WERI-Rb-1 (cell line): Measurements from ENCODE around the gene SGMS1.

Source experiments
- DNase-seq: peaks from one replicate; pipeline ENCODE4 v3.0.0-alpha.2; 2020
- H3K27ac ChIP-seq: fragments of 250-450 bp; sonication (Bioruptor Pico); 2 replicates; pipeline ENCODE4 v1.5.1; 2020; ENCODE audit warnings: mild to moderate bottlenecking, moderate library complexity
- H3K27me3 ChIP-seq: fragments of 250-450 bp; sonication (Bioruptor Pico); 2 replicates; pipeline ENCODE4 v1.5.1; 2021; ENCODE audit warnings: mild to moderate bottlenecking, low read depth, moderate library complexity; ENCODE audit not compliant: insufficient read depth, severe bottlenecking
- H3K36me3 ChIP-seq: fragments of 250-450 bp; sonication (Bioruptor Pico); 2 replicates; pipeline ENCODE4 v1.5.1; 2020; ENCODE audit warnings: mild to moderate bottlenecking, moderate library complexity
- H3K4me3 ChIP-seq: 2 replicates; pipeline ENCODE4 v1.5.1; 2011; ENCODE audit warnings: low read depth, mild to moderate bottlenecking, control low read depth, low read length
- H3K9me3 ChIP-seq: fragments of 250-450 bp; sonication (Bioruptor Pico); 2 replicates; pipeline ENCODE4 v1.5.1; 2021; ENCODE audit warnings: mild to moderate bottlenecking, moderate library complexity; ENCODE audit not compliant: severe bottlenecking
- CTCF ChIP-seq: IDR thresholded peaks from 2 replicates; pipeline ENCODE4 v1.5.1; 2011; ENCODE audit warnings: low read depth, mild to moderate bottlenecking, control low read depth, inconsistent platforms, low read length

The SGMS1 gene

GRCh38 chr10:50345545-50345944, 278.2 kb downstream of the SGMS1 start:
- no peak for TF ChIP-seq CTCF
- H3K27me3 ChIP-seq = no peaks in the 10 kb centered on the region
- DNase-seq = no peak
- H3K27ac ChIP-seq = no peak overlapping the region
- no peaks in the 10 kb centered on the region for H3K9me3 ChIP-seq
- no peaks in the 10 kb centered on the region for H3K36me3 ChIP-seq
- H3K4me3 ChIP-seq = no peak overlapping the region

- no peaks in the 10 kb centered on the region for H3K9me3 ChIP-seq
- TF ChIP-seq CTCF = no peak
- no peaks in the 10 kb centered on the region for H3K36me3 ChIP-seq
- H3K27me3 ChIP-seq = no peaks in the 10 kb centered on the region
- no peak for DNase-seq
- H3K27ac ChIP-seq = no peak overlapping the region
- H3K4me3 ChIP-seq = no peak overlapping the region
These were observed 279.9 kb downstream of the SGMS1 start for GRCh38 chr10:50343702-50344331.

- no peaks in the 10 kb centered on the region for H3K36me3 ChIP-seq
- H3K4me3 ChIP-seq = no peak overlapping the region
- no peak for TF ChIP-seq CTCF
- H3K9me3 ChIP-seq = no peaks in the 10 kb centered on the region
- H3K27ac ChIP-seq = no peak overlapping the region
- H3K27me3 ChIP-seq = no peaks in the 10 kb centered on the region
- DNase-seq = no peak
These were observed 281.8 kb downstream of the SGMS1 start for GRCh38 chr10:50341987-50342386.

DNA sequence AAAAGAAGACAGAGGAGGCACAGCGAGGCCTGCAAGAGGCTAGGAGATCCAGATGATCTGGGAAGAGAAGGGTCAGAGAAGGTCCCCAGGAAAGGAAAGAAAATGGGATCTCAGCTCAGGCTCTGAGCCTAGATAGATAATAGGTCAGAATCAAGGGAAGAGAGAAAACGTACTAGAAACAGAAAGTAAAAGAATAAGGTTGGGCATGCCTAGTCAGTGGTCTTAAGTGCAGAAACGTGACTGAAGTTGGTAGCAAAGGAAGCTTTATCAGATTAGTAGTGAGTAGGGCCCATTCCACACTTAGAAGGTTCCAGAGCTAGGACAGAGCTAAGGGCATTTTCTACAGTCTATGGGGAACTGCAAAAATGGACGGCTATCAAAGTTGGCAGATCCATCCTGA, 287.6 kb downstream of the SGMS1 start:
- TF ChIP-seq CTCF = no peak
- H3K27me3 ChIP-seq = no peaks in the 10 kb centered on the region
- no peak overlapping the region for H3K4me3 ChIP-seq
- no peaks in the 10 kb centered on the region for H3K9me3 ChIP-seq
- no peak for DNase-seq
- H3K36me3 ChIP-seq = no peaks in the 10 kb centered on the region
- no peak overlapping the region for H3K27ac ChIP-seq

- TF ChIP-seq CTCF = no peak
- Histone ChIP-seq H3K4me3 (no peak overlapping the region), H3K36me3 (no peaks in the 10 kb centered on the region), H3K27me3 (no peaks in the 10 kb centered on the region), H3K9me3 (no peaks in the 10 kb centered on the region), H3K27ac (no peak overlapping the region)
- no peak for DNase-seq
These were observed 288.4 kb downstream of the SGMS1 start for GRCh38 chr10:50335397-50335796.

DNA sequence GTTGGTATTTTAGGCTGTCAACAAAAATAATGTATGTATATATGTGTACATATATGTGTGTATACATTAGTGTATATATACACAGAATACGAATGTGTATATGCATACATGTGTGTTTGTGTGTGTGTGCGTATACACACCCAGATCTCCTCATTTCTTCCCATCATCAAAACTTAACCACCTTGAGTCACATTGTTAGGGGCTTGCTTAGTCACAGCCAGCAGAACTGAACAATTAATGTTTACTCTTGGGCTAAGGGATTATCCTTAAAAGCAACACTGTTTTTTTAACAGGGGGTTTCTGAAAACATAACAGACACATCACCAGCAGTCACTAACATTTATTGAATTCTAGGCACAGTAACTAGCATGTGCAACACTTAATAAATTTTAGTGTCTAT, 289.5 kb downstream of the SGMS1 start:
- DNase-seq = no peak
- H3K9me3 ChIP-seq = no peaks in the 10 kb centered on the region
- H3K27me3 ChIP-seq = no peaks in the 10 kb centered on the region
- H3K4me3 ChIP-seq = no peak overlapping the region
- no peak overlapping the region for H3K27ac ChIP-seq
- no peaks in the 10 kb centered on the region for H3K36me3 ChIP-seq
- no peak for TF ChIP-seq CTCF
